ENCODE results near the gene KLK4.
A peak's percentile ranks its signal among the peaks of the same experiment; 100 is the strongest.

KLK4 gene

DNA sequence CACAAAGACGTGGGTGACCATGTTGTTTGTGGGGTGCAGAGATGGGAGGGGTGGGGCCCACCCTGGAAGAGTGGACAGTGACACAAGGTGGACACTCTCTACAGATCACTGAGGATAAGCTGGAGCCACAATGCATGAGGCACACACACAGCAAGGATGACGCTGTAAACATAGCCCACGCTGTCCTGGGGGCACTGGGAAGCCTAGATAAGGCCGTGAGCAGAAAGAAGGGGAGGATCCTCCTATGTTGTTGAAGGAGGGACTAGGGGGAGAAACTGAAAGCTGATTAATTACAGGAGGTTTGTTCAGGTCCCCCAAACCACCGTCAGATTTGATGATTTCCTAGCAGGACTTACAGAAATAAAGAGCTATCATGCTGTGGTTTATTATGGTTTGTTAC lies 32.3 kb downstream of the KLK4 start:
- no peak for DNase-seq

DNA sequence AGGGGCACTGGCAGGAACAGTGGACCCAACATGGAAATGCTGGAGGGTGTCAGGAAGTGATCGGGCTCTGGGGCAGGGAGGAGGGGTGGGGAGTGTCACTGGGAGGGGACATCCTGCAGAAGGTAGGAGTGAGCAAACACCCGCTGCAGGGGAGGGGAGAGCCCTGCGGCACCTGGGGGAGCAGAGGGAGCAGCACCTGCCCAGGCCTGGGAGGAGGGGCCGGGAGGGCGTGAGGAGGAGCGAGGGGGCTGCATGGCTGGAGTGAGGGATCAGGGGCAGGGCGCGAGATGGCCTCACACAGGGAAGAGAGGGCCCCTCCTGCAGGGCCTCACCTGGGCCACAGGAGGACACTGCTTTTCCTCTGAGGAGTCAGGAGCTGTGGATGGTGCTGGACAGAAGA lies 33.9 kb downstream of the KLK4 start:
- DNase-seq: no peak

DNA sequence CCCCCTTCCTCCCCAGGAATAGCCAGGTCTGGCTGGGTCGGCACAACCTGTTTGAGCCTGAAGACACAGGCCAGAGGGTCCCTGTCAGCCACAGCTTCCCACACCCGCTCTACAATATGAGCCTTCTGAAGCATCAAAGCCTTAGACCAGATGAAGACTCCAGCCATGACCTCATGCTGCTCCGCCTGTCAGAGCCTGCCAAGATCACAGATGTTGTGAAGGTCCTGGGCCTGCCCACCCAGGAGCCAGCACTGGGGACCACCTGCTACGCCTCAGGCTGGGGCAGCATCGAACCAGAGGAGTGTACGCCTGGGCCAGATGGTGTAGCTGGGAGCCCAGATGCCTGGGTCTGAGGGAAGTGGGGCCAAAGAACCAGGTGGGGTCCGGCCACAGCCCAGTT lies 34.7 kb downstream of the KLK4 start:
- no peak for DNase-seq

DNA sequence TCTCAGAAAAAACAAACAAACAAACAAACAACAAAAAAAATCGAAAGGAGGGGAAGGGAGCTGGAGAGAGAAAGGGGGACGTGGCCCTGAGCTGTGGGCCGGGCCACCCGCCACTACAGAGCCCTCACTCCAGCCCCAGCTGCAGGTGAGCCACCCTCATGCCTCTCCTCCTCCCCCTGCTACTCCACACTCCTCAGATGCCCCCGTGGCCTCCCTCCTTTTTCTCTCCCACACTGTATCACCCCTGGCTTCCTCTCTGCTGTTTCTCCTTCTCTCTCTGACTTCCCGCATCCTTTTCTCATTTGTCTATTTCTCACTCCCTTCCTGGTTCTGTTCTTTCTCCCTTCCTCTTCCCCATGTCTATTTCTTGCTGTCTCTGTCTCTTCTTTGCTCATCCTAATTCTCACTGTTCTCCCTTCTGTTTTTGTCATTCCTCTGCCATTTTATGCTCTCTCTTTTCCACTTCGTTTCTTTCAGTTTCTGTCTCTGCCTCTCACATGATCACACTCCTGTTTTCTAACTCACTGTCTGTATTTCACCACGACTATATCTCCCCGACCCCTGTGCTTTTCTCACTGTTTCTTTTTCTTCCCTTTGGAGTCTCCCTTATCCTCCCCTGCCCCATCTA lies 35.3 kb downstream of the KLK4 start:
- no peak for DNase-seq

DNA sequence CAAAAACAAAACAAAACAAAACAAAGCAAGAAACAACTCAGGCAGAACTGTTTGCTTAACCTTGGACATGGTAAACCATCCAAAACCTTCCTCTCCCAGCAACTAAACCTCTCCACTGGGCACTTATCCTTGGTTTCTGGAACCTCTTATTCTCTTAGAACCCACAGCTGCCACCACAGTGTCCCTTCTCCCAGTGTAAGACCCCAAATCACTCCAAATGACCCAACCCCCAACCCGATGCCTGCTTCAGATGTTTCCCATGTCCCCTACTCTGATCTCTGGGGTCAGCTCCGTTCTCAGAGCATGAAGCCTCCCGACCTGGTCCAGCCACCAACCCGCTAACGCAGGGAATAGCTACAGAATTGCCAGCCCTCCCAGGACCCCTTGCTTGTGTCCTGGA lies 37.0 kb downstream of the KLK4 start:
- no peak for DNase-seq

DNA sequence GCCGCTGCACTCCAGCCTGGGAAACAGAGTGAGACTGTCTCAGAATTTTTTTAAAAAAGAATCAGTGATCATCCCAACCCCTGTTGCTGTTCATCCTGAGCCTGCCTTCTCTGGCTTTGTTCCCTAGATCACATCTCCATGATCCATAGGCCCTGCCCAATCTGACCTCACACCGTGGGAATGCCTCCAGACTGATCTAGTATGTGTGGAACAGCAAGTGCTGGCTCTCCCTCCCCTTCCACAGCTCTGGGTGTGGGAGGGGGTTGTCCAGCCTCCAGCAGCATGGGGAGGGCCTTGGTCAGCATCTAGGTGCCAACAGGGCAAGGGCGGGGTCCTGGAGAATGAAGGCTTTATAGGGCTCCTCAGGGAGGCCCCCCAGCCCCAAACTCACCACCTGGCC lies 38.1 kb downstream of the KLK4 start, which contains the start of gene KLK2:
Gene KLK2 (plus strand): TSS at position 384 of the 400 bp plus-strand sequence. CDS start 35 bp downstream, outside the sequence.
- DNase-seq: no peak

DNA sequence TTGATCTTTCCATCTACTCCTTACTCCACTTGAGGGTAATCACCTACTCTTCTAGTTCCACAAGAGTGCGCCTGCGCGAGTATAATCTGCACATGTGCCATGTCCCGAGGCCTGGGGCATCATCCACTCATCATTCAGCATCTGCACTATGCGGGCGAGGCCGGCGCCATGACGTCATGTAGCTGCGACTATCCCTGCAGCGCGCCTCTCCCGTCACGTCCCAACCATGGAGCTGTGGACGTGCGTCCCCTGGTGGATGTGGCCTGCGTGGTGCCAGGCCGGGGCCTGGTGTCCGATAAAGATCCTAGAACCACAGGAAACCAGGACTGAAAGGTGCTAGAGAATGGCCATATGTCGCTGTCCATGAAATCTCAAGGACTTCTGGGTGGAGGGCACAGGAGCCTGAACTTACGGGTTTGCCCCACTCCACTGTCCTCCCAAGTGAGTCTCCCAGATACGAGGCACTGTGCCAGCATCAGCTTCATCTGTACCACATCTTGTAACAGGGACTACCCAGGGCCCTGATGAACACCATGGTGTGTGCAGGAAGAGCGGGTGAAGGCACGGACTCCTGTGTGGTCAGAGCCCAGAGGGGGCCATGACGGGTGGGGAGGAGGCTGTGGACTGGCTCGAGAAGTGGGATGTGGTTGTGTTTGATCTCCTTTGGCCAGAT lies 40.6 kb downstream of the KLK4 start:
- peak in 1 of 5 experiments; percentile 66 for DNase-seq

DNA sequence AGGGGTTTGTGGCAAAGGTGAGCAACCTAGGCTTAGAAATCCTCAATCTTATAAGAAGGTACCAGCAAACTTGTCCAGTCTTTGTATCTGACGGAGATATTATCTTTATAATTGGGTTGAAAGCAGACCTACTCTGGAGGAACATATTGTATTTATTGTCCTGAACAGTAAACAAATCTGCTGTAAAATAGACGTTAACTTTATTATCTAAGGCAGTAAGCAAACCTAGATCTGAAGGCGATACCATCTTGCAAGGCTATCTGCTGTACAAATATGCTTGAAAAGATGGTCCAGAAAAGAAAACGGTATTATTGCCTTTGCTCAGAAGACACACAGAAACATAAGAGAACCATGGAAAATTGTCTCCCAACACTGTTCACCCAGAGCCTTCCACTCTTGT lies 41.7 kb downstream of the KLK4 start:
- no peak for DNase-seq

DNA sequence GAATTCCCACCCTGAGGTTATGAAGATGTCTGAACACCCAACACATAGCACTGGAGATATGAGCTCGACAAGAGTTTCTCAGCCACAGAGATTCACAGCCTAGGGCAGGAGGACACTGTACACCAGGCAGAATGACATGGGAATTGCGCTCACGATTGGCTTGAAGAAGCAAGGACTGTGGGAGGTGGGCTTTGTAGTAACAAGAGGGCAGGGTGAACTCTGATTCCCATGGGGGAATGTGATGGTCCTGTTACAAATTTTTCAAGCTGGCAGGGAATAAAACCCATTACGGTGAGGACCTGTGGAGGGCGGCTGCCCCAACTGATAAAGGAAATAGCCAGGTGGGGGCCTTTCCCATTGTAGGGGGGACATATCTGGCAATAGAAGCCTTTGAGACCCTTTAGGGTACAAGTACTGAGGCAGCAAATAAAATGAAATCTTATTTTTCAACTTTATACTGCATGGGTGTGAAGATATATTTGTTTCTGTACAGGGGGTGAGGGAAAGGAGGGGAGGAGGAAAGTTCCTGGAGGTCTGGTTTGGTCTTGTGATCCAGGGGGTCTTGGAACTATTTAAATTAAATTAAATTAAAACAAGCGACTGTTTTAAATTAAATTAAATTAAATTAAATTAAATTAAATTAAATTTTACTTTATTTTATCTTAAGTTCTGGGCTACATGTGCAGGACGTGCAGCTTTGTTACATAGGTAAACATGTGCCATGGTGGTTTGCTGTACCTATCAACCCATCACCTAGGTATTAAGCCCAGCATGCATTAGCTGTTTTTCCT lies 49.5 kb downstream of the KLK4 start:
- no peak for DNase-seq

DNA sequence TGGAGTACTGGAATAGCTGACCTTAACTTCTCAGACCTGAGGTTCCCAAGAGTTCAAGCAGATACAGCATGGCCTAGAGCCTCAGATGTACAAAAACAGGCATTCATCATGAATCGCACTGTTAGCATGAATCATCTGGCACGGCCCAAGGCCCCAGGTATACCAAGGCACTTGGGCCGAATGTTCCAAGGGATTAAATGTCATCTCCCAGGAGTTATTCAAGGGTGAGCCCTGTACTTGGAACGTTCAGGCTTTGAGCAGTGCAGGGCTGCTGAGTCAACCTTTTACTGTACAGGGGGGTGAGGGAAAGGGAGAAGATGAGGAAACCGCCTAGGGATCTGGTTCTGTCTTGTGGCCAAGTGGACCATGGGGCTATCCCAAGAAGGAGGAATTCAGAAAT lies 50.2 kb downstream of the KLK4 start:
- DNase-seq: no peak

DNA sequence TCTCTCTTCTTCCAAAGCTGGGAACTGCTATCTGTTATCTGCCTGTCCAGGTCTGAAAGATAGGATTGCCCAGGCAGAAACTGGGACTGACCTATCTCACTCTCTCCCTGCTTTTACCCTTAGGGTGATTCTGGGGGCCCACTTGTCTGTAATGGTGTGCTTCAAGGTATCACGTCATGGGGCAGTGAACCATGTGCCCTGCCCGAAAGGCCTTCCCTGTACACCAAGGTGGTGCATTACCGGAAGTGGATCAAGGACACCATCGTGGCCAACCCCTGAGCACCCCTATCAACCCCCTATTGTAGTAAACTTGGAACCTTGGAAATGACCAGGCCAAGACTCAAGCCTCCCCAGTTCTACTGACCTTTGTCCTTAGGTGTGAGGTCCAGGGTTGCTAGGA lies 51.3 kb downstream of the KLK4 start:
- DNase-seq: no peak

DNA sequence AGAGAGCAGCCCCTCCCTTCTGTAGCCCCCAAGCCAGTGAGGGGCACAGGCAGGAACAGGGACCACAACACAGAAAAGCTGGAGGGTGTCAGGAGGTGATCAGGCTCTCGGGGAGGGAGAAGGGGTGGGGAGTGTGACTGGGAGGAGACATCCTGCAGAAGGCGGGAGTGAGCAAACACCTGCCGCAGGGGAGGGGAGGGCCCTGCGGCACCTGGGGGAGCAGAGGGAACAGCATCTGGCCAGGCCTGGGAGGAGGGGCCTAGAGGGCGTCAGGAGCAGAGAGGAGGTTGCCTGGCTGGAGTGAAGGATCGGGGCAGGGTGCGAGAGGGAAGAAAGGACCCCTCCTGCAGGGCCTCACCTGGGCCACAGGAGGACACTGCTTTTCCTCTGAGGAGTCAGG lies 52.3 kb downstream of the KLK4 start:
- no peak for DNase-seq

DNA sequence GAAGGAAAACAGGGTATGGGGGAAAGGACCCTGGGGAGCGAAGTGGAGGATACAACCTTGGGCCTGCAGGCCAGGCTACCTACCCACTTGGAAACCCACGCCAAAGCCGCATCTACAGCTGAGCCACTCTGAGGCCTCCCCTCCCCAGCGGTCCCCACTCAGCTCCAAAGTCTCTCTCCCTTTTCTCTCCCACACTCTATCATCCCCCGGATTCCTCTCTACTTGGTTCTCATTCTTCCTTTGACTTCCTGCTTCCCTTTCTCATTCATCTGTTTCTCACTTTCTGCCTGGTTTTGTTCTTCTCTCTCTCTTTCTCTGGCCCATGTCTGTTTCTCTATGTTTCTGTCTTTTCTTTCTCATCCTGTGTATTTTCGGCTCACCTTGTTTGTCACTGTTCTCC lies 53.8 kb downstream of the KLK4 start:
- no peak for DNase-seq
